ENCODE results near the gene SCPEP1.

- no peak for TF ChIP-seq EP300 (IDR thresholded peaks at IDR 0.05; ENCODE audit: borderline replicate concordance in 1 of 2, low read depth in 1 of 2, low read length in 1 of 2)
- TF ChIP-seq NFIC (IDR thresholded peaks at IDR 0.05; ENCODE audit: borderline replicate concordance): no peak
- TF ChIP-seq, protein P1, sequence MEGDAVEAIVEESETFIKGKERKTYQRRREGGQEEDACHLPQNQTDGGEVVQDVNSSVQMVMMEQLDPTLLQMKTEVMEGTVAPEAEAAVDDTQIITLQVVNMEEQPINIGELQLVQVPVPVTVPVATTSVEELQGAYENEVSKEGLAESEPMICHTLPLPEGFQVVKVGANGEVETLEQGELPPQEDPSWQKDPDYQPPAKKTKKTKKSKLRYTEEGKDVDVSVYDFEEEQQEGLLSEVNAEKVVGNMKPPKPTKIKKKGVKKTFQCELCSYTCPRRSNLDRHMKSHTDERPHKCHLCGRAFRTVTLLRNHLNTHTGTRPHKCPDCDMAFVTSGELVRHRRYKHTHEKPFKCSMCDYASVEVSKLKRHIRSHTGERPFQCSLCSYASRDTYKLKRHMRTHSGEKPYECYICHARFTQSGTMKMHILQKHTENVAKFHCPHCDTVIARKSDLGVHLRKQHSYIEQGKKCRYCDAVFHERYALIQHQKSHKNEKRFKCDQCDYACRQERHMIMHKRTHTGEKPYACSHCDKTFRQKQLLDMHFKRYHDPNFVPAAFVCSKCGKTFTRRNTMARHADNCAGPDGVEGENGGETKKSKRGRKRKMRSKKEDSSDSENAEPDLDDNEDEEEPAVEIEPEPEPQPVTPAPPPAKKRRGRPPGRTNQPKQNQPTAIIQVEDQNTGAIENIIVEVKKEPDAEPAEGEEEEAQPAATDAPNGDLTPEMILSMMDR (IDR thresholded peaks at IDR 0.05): no peak
- TF ChIP-seq PBX3 (IDR thresholded peaks at IDR 0.05): no peak
- no peak for TF ChIP-seq EZH2phosphoT487 (IDR thresholded peaks at IDR 0.05; ENCODE audit: borderline replicate concordance, low read depth)
- no peak for TF ChIP-seq TEAD4 (IDR thresholded peaks at IDR 0.05; ENCODE audit: borderline replicate concordance, insufficient read depth)
- TF ChIP-seq USF2 (IDR thresholded peaks at IDR 0.05; ENCODE audit: borderline replicate concordance, low read depth, low read length): no peak
- no peak for TF ChIP-seq GATA2 (CRISPR knock-in tag; IDR thresholded peaks at IDR 0.05)
- TF ChIP-seq REST (IDR thresholded peaks at IDR 0.05; ENCODE audit: low read depth, low read length): no peak
- no peak for TF ChIP-seq JUND (IDR thresholded peaks at IDR 0.05)
- TF ChIP-seq CHD2 (IDR thresholded peaks at IDR 0.05; ENCODE audit: low read length, partially characterized antibody): no peak
- TF ChIP-seq, protein P2, sequence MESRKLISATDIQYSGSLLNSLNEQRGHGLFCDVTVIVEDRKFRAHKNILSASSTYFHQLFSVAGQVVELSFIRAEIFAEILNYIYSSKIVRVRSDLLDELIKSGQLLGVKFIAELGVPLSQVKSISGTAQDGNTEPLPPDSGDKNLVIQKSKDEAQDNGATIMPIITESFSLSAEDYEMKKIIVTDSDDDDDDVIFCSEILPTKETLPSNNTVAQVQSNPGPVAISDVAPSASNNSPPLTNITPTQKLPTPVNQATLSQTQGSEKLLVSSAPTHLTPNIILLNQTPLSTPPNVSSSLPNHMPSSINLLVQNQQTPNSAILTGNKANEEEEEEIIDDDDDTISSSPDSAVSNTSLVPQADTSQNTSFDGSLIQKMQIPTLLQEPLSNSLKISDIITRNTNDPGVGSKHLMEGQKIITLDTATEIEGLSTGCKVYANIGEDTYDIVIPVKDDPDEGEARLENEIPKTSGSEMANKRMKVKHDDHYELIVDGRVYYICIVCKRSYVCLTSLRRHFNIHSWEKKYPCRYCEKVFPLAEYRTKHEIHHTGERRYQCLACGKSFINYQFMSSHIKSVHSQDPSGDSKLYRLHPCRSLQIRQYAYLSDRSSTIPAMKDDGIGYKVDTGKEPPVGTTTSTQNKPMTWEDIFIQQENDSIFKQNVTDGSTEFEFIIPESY (IDR thresholded peaks at IDR 0.05; ENCODE audit: borderline replicate concordance, low read depth): no peak
- no peak for TF ChIP-seq MXI1 (IDR thresholded peaks at IDR 0.05; ENCODE audit: low read depth, low read length)
- no peak for TF ChIP-seq TAF1 (IDR thresholded peaks at IDR 0.05; ENCODE audit: borderline replicate concordance, low read depth, low read length)
These were observed 30.2 kb upstream of the SCPEP1 start for GRCh38 chr17:56947741-56948140.
